HEK293 (cell line): Measurements from ENCODE around the gene ICE2.

Experiments used
- CTCF ChIA-PET: fragments of 350-600 bp; formaldehyde crosslinking; extraction: SDS; loops from one replicate; lab custom pipeline; 2021; ENCODE audit warnings: antibody characterized with exemption; lab: Yijun Ruan, JAX
- POLR2A ChIA-PET: fragments of 300-600 bp; formaldehyde crosslinking; extraction: SDS; loops from one replicate; lab custom pipeline; 2020; ENCODE audit warnings: antibody characterized with exemption, inconsistent platforms; lab: Yijun Ruan, JAX
- H3K27ac ChIP-seq: fragments of 200-500 bp; sonication (Bioruptor generic); 2 replicates; pipeline ENCODE4 v1.5.1; 2014; ENCODE audit warnings: low read depth, low read length, control low read depth, inconsistent platforms; ENCODE audit errors: extremely low read depth
- H3K36me3 ChIP-seq, 2 experiments: fragments of 200-500 bp in 1 of 2; sonication (Bioruptor generic) in 1 of 2; 1 replicate in 1 of 2; 2 replicates in 1 of 2; pipeline ENCODE4 v1.5.1; 2014 to 2017; ENCODE audit warnings: inconsistent platforms in 2 of 2, low read length in 2 of 2; ENCODE audit not compliant: control insufficient read depth in 2 of 2, insufficient read depth in 1 of 2
- H3K4me1 ChIP-seq: fragments of 200-500 bp; sonication (Bioruptor generic); 2 replicates; pipeline ENCODE4 v1.5.1; 2014; ENCODE audit warnings: mild to moderate bottlenecking, low read length, inconsistent platforms; ENCODE audit not compliant: control insufficient read depth, insufficient read depth
- H3K4me3 ChIP-seq: 2 replicates; pipeline ENCODE4 v1.5.1; 2011; ENCODE audit warnings: low read depth, mild to moderate bottlenecking, control low read depth, low read length, moderate library complexity
- H3K9me3 ChIP-seq: fragments of 200-500 bp; sonication (Bioruptor generic); 2 replicates; pipeline ENCODE4 v1.5.1; 2014; ENCODE audit warnings: low read depth, low read length, inconsistent platforms; ENCODE audit not compliant: control insufficient read depth, insufficient read depth
- BCL11B ChIP-seq: fragments of 450-650 bp; formaldehyde crosslinking; IDR thresholded peaks from 2 replicates; pipeline ENCODE4 v1.5.1; 2016; ENCODE audit warnings: low read depth, missing biosample characterization, missing genetic modification characterization
- FEZF1 ChIP-seq: fragments of 450-650 bp; formaldehyde crosslinking; IDR thresholded peaks from 2 replicates; pipeline ENCODE4 v1.5.1; 2016; ENCODE audit warnings: missing biosample characterization, missing genetic modification characterization
- HOXD13 ChIP-seq: sonication (generic); formaldehyde crosslinking; IDR thresholded peaks from 2 replicates; pipeline ENCODE4 v1.8.0; 2022; ENCODE audit warnings: missing genetic modification reagents, borderline replicate concordance
- PATZ1 ChIP-seq: fragments of 450-650 bp; formaldehyde crosslinking; IDR thresholded peaks from 2 replicates; pipeline ENCODE4 v1.5.1; 2016; ENCODE audit warnings: missing biosample characterization, missing genetic modification characterization
- ZEB2 ChIP-seq: fragments of 450-650 bp; formaldehyde crosslinking; IDR thresholded peaks from 2 replicates; pipeline ENCODE4 v1.5.1; 2016; ENCODE audit warnings: missing biosample characterization, missing genetic modification characterization
- ZNF133 ChIP-seq: fragments of 450-650 bp; formaldehyde crosslinking; IDR thresholded peaks from 2 replicates; pipeline ENCODE4 v1.5.1; 2016; ENCODE audit warnings: missing biosample characterization, missing genetic modification characterization
- ZNF146 ChIP-seq: fragments of 450-650 bp; formaldehyde crosslinking; IDR thresholded peaks from 2 replicates; pipeline ENCODE4 v1.5.1; 2016; ENCODE audit warnings: missing biosample characterization, missing genetic modification characterization
- ZNF18 ChIP-seq: fragments of 450-650 bp; formaldehyde crosslinking; IDR thresholded peaks from 2 replicates; pipeline ENCODE4 v1.5.1; 2016; ENCODE audit warnings: missing biosample characterization, missing genetic modification characterization
- ZNF19 ChIP-seq: fragments of 450-650 bp; formaldehyde crosslinking; IDR thresholded peaks from 2 replicates; pipeline ENCODE4; 2016; ENCODE audit warnings: missing biosample characterization, missing genetic modification characterization, low read depth
- ZNF324 ChIP-seq: fragments of 450-650 bp; formaldehyde crosslinking; IDR thresholded peaks from 2 replicates; pipeline ENCODE4 v1.5.1; 2016; ENCODE audit warnings: missing biosample characterization, missing genetic modification characterization
- ZNF354C ChIP-seq: fragments of 450-650 bp; formaldehyde crosslinking; IDR thresholded peaks from 2 replicates; pipeline ENCODE4 v1.5.1; 2016; ENCODE audit warnings: missing biosample characterization, missing genetic modification characterization, low read depth, borderline replicate concordance
- ZNF398 ChIP-seq: fragments of 450-650 bp; formaldehyde crosslinking; IDR thresholded peaks from 2 replicates; pipeline ENCODE4 v1.5.1; 2017; ENCODE audit warnings: missing biosample characterization, missing genetic modification characterization
- ZNF423 ChIP-seq: fragments of 450-650 bp; formaldehyde crosslinking; IDR thresholded peaks from 2 replicates; pipeline ENCODE4 v1.5.1; 2016; ENCODE audit warnings: missing biosample characterization, missing genetic modification characterization
- ZNF571 ChIP-seq: fragments of 450-650 bp; formaldehyde crosslinking; IDR thresholded peaks from 2 replicates; pipeline ENCODE4 v1.5.0; 2017; ENCODE audit warnings: missing biosample characterization, missing genetic modification characterization
- ZNF623 ChIP-seq: fragments of 450-650 bp; formaldehyde crosslinking; IDR thresholded peaks from 2 replicates; pipeline ENCODE4 v1.5.1; 2016; ENCODE audit warnings: missing biosample characterization, missing genetic modification characterization
- ZNF629 ChIP-seq: fragments of 450-650 bp; formaldehyde crosslinking; IDR thresholded peaks from 2 replicates; pipeline ENCODE4 v1.5.1; 2017; ENCODE audit warnings: missing biosample characterization, missing genetic modification characterization
- ZNF664 ChIP-seq: fragments of 450-650 bp; formaldehyde crosslinking; IDR thresholded peaks from 2 replicates; pipeline ENCODE4 v1.5.1; 2016; ENCODE audit warnings: missing biosample characterization, missing genetic modification characterization
- TF ChIP-seq, protein P1 (sequence below): fragments of 450-650 bp; formaldehyde crosslinking; IDR thresholded peaks from 2 replicates; pipeline ENCODE4 v1.5.1; 2017; ENCODE audit warnings: missing biosample characterization, missing genetic modification characterization
- TF ChIP-seq, protein P2 (sequence below): fragments of 450-650 bp; formaldehyde crosslinking; IDR thresholded peaks from 2 replicates; pipeline ENCODE4 v1.5.1; 2016; ENCODE audit warnings: missing biosample characterization, missing genetic modification characterization

Gene ICE2

GRCh38 chr15:60390871-60391501 is 88.0 kb downstream of the ICE2 start (continued):
- 0 out of 2 replicates have a peak, but pooled peaks have one; percentile 14 for TF ChIP-seq PATZ1 (tag by site-specific recombination)
- TF ChIP-seq, protein P1, sequence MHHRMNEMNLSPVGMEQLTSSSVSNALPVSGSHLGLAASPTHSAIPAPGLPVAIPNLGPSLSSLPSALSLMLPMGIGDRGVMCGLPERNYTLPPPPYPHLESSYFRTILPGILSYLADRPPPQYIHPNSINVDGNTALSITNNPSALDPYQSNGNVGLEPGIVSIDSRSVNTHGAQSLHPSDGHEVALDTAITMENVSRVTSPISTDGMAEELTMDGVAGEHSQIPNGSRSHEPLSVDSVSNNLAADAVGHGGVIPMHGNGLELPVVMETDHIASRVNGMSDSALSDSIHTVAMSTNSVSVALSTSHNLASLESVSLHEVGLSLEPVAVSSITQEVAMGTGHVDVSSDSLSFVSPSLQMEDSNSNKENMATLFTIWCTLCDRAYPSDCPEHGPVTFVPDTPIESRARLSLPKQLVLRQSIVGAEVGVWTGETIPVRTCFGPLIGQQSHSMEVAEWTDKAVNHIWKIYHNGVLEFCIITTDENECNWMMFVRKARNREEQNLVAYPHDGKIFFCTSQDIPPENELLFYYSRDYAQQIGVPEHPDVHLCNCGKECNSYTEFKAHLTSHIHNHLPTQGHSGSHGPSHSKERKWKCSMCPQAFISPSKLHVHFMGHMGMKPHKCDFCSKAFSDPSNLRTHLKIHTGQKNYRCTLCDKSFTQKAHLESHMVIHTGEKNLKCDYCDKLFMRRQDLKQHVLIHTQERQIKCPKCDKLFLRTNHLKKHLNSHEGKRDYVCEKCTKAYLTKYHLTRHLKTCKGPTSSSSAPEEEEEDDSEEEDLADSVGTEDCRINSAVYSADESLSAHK (tag by site-specific recombination) = no peak
- no peak for TF ChIP-seq BCL11B (tag by site-specific recombination)
- no peak for TF ChIP-seq ZNF623 (tag by site-specific recombination)
- TF ChIP-seq, all 188 proteins: peak for 9

DNA sequence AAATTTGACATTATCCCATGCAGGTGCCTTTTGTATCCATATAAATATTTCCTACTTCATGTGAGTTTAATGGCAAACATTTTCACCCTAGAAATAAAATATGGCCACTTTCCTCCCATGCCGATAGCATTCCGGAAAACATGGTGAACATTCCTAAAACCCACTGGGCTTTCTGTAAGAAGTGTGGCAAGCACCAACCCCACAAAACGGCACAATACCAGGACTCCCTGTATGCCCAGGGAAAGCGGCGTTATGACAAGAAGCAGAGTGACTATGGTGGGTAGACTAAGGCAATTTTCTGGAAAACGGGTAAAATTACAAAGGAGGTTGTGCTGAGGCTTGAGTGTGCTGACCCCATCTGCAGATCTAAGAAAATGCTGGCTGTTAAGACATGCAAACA is 88.7 kb downstream of the ICE2 start:
- CTCF ChIA-PET = no interaction called here
- Histone ChIP-seq H3K4me1 (peaks cover 48% of the 10 kb centered on the region), H3K9me3 (no peaks in the 10 kb centered on the region), H3K4me3 (no peak overlapping the region)
- TF ChIP-seq ZNF423 (tag by site-specific recombination) (no peak), ZNF629 (tag by site-specific recombination) (no peak), ZNF18 (tag by site-specific recombination) (no peak), ZNF324 (tag by site-specific recombination) (no peak), ZNF19 (tag by site-specific recombination) (no peak), PATZ1 (tag by site-specific recombination) (no peak), HOXD13 (no peak), ZNF146 (tag by site-specific recombination) (no peak)
- TF ChIP-seq, all 188 proteins: peak for 0
- Histone ChIP-seq H3K27ac (no peak overlapping the region), H3K36me3 (peaks cover 0 to 33% of the 10 kb centered on the region in 2 experiments; a peak in 2 of 3 replicates)
- POLR2A ChIA-PET = no interaction called here

GRCh38 chr15:60389261-60390077 is 89.5 kb downstream of the ICE2 start:
- H3K27ac ChIP-seq = no peak overlapping the region
- CTCF ChIA-PET = interaction anchor here (0.6 to 0.7 kb wide), 2 partner anchors 119 to 127 kb away, joined by 3 to 4 read pairs; no protein-coding TSS in a partner anchor
- H3K36me3 ChIP-seq = peaks cover 0 to 32% of the 10 kb centered on the region in 2 experiments; a peak in 2 of 3 replicates
- POLR2A ChIA-PET = interaction anchor here (0.6 kb wide), 1 partner anchor 100 kb away, joined by 3 read pairs; no protein-coding TSS in a partner anchor
- no peak overlapping the region for H3K4me3 ChIP-seq
- H3K4me1 ChIP-seq = peaks cover 48% of the 10 kb centered on the region
- H3K9me3 ChIP-seq = no peaks in the 10 kb centered on the region
- TF ChIP-seq ZEB2 (tag by site-specific recombination) (no peak), ZNF571 (tag by site-specific recombination) (no peak), ZNF664 (no peak), ZNF398 (no peak), ZNF133 (no peak), ZNF354C (tag by site-specific recombination) (no peak), FEZF1 (tag by site-specific recombination) (no peak)
- TF ChIP-seq, protein P2, sequence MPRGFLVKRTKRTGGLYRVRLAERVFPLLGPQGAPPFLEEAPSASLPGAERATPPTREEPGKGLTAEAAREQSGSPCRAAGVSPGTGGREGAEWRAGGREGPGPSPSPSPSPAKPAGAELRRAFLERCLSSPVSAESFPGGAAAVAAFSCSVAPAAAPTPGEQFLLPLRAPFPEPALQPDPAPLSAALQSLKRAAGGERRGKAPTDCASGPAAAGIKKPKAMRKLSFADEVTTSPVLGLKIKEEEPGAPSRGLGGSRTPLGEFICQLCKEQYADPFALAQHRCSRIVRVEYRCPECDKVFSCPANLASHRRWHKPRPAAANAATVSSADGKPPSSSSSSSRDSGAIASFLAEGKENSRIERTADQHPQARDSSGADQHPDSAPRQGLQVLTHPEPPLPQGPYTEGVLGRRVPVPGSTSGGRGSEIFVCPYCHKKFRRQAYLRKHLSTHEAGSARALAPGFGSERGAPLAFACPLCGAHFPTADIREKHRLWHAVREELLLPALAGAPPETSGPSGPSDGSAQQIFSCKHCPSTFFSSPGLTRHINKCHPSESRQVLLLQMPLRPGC (tag by site-specific recombination) = no peak
